GM19025 (cell line): Measurements from ENCODE around the gene CCNF.

ENCODE experiments used
- ATAC-seq: cut with Tn5 transposase; IDR thresholded peaks from one replicate; pipeline ENCODE4 v1.9.1; 2021; ENCODE audit warnings: mild to moderate bottlenecking, low read depth, moderate library complexity; ENCODE audit not compliant: unreplicated experiment

The CCNF gene

DNA sequence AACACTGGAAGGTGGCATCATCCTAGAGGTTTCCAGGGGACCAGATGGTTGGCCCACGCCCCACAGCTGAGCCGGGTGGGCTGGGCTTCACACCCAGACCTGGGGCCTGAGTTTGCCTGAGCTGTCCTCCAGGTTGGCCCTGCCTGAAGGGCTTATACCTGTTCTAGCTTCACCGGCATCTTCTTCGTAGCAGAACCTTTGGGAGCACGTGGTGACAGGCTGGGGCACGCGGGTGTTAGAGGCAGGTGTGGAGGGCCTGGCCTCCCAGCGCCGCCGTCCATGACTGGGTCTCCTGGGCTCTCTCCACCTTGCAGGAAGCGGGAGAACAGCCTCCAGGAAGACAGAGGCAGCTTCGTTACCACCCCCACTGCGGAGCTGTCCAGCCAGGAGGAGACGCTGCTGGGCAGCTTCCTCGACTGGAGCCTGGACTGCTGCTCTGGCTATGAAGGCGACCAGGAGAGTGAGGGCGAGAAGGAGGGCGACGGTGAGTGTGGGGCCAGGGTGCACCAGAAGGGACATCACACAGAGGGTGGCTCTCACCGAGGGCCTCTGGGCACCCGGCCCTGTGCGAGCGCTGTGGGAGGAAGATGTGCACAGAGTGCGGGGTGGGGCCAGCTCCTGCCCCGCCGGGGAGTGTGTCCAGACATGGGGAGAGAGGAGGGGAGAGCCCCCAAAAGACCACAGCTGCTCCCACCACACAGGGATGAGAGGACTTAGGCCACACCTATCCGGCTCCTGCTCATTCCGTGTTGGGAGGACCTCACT, 26.0 kb downstream of the CCNF start:
- ATAC-seq: no peak

- no peak for ATAC-seq
These were observed 27.4 kb downstream of the CCNF start for GRCh38 chr16:2456551-2457153.

DNA sequence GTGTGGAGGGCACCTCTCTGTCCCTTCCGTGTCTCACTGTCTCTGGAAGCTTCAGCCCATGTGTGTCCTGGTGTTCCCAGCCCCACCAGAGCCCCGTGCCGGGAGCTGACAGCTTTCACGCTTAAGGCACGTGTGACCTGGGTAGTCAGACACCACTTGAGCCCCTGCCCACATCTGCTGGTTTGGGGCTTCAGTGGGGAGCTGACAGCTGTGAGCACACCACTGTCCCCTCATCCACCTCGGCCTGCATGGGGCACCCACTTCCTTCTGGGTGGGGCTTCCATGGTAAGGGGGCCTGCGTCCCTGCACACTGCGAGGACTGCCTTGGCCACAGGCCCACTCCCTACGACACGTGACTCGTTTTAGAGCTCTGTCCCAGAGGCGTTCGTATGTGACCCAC, 28.0 kb downstream of the CCNF start:
- ATAC-seq: no peak

GRCh38 chr16:2457946-2458345, 28.7 kb downstream of the CCNF start:
- ATAC-seq: no peak

DNA sequence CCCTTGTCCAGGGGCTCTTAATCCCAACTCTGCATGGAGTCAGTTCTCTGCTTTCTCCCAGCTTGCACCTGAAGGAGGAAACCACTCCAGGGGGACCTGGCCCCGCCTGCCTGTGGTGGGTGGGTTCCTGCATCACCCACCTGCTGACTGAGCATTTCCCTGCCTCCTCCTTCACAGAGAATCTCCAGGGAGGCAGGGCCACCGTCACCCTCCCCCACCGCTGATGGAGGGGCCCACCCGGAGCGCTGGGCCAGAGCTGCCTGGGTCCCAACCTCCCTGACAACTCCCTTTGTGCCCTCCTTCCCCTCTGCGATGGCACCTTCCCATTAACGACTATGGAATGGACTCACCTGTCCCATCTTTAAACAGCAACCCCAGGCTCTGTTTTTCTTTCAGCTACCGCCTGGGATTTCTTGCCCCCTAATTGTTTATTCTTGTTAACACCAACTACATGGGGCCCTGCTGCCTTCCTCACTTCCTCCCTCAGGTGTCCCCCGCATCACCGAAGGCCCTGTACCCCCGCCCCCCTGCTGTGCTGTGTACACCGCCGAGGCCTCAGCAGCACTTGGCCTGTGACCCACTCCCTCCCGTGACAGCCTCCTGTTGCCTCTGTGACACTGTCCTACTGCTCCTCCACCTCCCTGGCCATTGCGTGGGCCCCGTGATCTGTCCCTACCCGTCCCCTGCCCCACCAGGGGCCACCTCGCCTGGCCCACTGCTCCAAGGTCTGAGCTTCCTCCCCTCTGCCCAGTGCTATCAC, 29.8 kb downstream of the CCNF start:
- no peak for ATAC-seq

DNA sequence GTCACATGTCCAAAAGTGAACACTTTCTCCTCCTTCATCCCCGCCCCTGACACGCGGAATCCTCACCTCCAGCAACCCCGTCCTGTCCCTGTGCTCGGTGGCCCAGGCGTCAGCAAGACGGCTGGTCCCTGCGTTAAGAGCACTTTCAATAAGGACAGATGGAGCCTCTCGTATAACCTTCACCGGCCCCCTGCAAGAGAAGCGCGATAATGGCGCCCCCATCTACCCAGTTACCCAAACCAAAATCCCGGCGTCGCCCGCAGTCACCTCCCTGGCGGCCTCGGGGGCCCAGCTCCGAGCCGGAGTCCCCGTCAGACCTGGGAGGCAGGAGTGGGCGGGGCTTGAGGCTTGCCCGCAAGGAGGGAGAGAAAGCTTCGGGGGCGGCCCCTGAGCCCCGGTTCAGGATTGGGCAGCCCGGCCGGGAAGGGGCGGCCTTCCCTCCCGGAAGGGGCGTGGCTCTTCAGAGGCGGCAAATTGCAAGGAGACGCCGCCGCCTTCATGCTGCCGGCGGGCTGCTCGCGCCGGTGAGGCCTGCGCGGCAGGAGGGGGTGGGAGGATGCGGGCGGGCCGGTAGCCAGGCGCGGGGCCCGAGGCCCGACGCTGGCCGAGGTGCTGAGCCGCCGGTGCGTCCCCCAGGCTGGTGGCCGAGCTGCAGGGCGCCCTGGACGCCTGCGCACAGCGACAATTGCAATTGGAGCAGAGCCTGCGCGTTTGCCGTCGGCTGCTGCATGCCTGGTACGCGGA, 30.6 kb downstream of the CCNF start, which contains the start of gene TEDC2:
Gene TEDC2 (plus strand): TSS at position 463 of the 744 bp plus-strand sequence. CDS start 36 bp downstream, at position 499.
- ATAC-seq: peak; percentile 95

GRCh38 chr16:2460391-2460713, 31.1 kb downstream of the CCNF start:
- ATAC-seq: no peak

- ATAC-seq: no peak
These were observed 31.7 kb downstream of the CCNF start for GRCh38 chr16:2460916-2461315.

DNA sequence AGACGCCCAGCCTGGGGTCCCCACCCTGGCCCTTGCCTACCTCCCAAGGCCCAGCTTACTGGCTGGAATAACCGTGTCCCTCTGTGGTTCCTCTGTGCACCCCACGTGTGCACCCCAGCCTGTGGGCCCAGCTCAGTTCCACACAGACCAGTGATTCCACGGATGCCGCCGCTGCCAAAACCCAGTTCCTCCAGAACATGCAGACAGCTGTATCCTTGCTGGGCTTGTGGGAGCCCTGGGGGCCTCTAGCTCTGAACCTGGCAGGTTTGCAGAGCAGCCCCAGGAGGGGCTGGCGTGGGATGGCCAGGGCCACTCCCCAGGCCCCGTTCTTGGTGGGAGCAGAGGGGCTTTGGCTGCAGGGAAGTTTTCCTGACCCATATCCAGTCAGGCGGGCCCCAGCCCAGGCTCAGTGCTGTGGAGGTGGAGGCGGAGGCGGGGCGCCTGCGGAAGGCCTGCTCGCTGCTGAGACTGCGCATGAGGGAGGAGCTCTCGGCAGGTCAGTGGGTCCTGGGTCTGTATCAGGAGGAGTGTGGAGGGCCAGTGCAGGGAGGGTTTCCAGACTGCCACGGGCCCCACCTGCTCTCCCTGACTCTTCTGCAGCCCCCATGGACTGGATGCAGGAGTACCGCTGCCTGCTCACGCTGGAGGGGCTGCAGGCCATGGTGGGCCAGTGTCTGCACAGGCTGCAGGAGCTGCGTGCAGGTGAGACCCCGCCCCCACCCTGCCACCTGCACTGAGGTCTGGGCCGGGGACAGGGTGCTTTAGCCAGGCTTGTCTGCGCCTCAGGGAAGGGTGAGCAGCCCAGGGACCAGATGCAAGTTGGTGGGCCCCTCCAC, 33.0 kb downstream of the CCNF start:
- ATAC-seq: no peak

DNA sequence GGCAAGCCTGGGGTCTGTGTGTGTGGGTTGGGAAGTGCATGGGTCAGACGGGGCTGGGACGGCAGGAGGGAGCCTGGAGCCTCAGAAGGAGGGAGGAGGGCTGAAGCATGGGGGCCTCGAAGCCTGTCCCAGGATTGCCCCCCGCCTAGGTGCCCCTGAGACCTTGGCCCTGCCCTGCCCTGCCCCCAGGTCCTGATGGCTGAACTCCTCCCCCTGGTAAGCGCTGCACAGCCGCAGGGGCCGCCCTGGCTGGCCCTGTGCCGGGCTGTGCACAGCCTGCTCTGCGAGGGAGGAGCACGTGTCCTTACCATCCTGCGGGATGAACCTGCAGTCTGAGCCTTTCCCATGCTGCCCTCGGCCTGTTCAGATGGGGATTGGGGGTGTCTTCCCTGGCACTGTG, 35.1 kb downstream of the CCNF start:
- no peak for ATAC-seq

DNA sequence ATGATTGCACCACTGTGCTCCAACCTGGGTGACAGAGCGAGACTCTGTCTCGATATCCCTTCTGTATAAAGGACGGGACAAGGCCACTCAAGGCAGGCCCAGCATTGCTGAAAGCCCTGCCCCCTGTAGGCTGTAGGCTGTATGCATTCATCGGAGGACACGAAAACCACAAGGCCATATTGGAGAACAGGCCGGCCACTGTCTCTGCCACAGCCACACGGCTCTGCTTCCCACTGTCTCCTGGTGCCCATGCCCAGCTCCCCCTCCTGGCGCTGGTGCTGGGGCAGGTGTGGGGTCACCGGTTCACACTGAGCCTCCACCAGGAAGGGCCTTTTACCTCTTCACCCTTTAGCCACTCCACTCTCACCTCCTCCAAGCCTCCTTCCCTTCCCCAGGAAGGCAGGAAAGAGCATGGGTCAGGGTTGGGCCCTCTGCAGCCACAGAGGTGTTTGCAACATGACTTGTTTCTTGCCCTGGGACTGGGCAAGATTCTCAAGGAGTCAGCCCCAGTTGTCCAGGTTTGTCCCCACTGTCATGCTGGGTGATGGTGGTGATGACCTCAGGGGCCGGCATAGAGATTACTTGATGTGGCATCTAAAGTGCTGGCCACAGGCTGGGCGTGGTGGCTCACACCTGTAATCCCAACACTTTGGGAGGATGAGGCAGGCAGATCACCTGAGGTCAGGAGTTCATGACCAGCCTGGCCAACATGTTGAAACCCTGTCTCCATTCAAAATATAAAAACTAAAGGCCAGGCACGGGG, 36.6 kb downstream of the CCNF start:
- ATAC-seq: no peak

DNA sequence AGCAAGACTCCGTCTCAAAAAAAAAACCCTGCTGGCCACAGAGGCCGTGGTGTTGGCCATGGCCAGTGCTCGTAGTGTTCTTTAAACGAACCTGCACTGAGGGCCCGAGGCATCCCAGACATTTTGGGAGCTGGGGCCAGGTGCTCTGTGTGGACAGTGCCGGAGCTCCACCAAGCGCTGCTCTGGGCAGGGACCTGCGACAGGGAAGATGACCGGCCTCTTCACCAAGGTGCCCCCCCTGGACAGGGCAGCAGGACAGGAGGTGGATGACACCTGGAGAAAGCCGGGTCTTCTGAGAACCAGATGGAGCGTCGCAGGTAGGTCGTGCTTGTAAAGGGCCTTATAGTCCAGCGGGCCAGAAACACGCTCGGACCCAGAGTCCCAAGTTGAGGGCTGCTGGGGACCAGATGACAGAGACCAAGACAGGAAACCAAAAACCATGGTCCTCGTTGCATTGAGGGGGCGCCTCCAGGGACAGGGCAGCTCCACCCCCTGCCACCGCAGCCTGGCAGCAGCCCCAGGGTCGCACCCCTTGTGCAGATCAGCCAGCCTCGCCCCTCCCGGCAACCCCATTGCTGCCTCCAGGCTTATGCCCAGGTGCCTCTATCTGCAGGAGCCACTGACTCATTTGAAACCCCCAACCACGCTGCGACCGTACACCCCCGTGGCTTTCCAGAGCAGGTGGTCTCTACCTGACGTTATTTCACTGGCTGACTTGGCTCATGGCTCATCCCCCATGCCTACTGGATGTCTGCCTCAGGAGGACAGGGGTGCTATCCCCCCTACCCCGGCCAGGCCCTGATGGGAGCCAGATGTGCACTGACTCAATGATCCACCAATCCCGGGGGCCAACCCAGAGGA, 37.6 kb downstream of the CCNF start:
- no peak for ATAC-seq

DNA sequence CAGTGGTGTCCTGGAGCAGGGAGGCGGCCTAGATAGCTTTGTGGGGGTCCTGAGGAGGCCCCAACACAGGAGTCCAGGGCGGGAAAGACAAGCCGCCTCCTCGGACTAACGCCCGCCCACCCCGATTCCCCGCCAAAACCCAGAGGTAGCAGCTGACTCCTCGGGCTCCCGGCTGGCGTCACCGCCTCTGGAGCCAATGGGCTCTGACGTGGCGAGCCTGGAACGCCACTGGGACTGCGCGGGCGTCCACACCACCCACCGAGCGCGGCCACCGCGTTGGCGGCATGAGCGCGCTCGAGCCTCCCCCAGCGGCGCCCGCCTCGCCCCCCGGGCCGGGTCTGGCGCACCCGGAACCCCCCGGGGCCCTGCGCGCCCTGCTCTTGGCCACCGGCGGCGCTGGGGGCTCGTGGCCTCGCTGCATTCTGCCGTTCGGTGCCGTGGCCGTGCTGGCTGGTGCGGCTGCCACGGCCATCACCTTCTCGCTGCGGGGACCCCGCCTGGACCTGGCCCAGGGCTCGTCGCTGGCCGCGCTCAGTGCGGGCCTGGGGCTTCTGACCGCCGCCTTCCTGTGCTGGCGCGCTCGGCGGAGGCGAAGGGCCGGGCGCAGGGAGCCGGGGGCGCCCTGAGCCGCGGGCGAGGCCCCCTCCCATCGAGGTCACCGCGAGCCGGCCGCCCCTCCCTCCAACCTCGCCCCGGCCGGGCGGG, 38.4 kb downstream of the CCNF start:
- no peak for ATAC-seq

- no peak for ATAC-seq
These were observed 39.0 kb downstream of the CCNF start for GRCh38 chr16:2468233-2468724.

- ATAC-seq: no peak
These were observed 39.6 kb downstream of the CCNF start for GRCh38 chr16:2468725-2469398.

DNA sequence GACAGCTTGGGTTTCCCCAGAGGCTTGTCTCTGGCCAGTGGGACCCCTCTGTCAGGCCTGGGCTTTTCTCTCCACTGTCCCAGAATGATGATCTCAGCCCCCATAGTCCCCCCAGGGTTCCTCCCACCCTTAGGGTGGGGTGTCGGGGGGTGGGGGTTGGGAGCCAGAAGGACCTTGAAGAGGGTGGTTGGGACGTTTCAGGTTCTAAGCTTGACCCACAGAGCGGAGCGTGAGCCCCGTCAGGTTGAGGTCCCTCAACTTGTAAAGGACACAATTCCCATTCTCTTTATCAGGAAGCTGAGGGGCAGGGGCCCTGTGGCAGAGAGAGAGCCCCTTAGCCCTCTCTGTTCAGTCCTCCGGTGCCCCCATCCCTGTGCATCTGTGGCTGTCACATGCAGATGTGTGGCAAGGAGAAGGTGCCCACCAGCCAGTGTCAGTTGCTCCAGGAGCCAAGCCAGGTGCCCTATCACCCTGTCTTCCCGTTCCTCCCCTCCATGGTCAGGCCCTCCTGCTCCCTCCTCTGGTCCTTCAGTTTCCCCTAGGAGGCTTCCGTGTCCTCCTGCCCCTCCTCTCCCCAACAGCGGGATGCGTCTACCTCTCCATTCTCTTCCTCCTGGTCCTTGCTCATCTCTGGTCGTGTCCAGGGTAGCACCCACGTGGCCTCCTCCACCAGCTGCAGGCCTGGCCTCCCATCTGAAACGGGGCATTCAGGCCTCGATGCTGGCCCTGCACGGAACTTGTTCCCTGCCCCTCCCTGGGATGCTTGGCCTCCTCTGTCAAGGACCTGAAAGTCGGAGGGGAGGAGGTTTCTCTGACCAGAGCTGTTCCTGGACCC, 40.4 kb downstream of the CCNF start:
- no peak for ATAC-seq
